ENCODE data around the gene NLRP1. TPM values are rescaled to one million over a fixed set of nuclear protein-coding genes. Genes with fewer than 3 reads are reported as not detected.

Gene NLRP1
- total RNA-seq, 1 donor from 2014 or later: 7.8 TPM

- TF ChIP-seq, protein P1, sequence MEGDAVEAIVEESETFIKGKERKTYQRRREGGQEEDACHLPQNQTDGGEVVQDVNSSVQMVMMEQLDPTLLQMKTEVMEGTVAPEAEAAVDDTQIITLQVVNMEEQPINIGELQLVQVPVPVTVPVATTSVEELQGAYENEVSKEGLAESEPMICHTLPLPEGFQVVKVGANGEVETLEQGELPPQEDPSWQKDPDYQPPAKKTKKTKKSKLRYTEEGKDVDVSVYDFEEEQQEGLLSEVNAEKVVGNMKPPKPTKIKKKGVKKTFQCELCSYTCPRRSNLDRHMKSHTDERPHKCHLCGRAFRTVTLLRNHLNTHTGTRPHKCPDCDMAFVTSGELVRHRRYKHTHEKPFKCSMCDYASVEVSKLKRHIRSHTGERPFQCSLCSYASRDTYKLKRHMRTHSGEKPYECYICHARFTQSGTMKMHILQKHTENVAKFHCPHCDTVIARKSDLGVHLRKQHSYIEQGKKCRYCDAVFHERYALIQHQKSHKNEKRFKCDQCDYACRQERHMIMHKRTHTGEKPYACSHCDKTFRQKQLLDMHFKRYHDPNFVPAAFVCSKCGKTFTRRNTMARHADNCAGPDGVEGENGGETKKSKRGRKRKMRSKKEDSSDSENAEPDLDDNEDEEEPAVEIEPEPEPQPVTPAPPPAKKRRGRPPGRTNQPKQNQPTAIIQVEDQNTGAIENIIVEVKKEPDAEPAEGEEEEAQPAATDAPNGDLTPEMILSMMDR (IDR thresholded peaks at IDR 0.05; ENCODE audit: unreplicated experiment): no peak
- Mint-ChIP-seq H3K27ac (ENCODE audit: unreplicated experiment) (no peak overlapping the region), H3K36me3 (ENCODE audit: low read depth, unreplicated experiment) (no peaks in the 10 kb centered on the region), H3K4me1 (ENCODE audit: unreplicated experiment) (no peaks in the 10 kb centered on the region), H3K27me3 (ENCODE audit: unreplicated experiment) (peaks cover 1% of the 10 kb centered on the region), H3K4me3 (ENCODE audit: unreplicated experiment) (no peak overlapping the region), H3K9me3 (ENCODE audit: unreplicated experiment) (no peaks in the 10 kb centered on the region)
- no peak for DNase-seq (ENCODE audit: low spot score)
Observed at GRCh38 chr17:5563456-5563855, 20.9 kb downstream of the NLRP1 start.

DNA sequence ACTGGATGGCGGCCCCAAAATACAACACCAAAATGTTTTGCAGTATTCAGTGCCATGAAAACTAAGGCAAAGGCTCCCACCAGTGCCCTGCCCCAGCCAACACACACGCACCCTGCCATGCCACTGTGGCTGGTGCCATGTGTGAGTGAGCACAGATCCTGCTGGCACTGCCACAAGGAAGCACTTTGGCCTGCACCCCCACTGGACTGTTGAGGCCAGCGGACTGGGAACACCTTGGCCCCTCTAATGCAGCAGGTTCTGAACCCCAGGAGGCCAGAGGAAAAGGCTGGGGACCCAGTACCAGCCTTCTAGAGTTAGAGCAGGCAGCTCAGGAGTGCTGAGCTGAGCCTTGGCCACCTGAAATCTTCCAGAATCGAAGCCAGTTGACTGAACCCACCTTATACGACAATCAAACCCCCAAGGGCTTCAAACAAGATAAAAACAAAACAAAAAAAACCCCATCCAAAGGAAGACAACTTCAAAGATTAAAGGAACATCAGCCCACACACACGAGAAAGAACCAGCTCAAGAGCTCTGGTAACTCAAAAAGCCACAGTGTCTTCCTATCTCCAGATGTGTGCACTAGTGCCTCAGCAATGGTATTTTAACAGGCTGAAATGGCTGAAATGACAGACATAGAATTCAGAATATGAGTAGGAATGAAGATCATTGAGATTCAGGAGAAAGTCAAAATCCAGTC, 21.5 kb downstream of the NLRP1 start:
- peaks cover 1% of the 10 kb centered on the region for H3K27me3 Mint-ChIP-seq (ENCODE audit: unreplicated experiment)
- TF ChIP-seq, protein P1 (IDR thresholded peaks at IDR 0.05; ENCODE audit: unreplicated experiment): no peak
- no peak overlapping the region for H3K27ac Mint-ChIP-seq (ENCODE audit: unreplicated experiment)
- no peaks in the 10 kb centered on the region for H3K9me3 Mint-ChIP-seq (ENCODE audit: unreplicated experiment)
- no peaks in the 10 kb centered on the region for H3K36me3 Mint-ChIP-seq (ENCODE audit: low read depth, unreplicated experiment)
- DNase-seq (ENCODE audit: low spot score): no peak
- no peaks in the 10 kb centered on the region for H3K4me1 Mint-ChIP-seq (ENCODE audit: unreplicated experiment)
- H3K4me3 Mint-ChIP-seq (ENCODE audit: unreplicated experiment): no peak overlapping the region

DNA sequence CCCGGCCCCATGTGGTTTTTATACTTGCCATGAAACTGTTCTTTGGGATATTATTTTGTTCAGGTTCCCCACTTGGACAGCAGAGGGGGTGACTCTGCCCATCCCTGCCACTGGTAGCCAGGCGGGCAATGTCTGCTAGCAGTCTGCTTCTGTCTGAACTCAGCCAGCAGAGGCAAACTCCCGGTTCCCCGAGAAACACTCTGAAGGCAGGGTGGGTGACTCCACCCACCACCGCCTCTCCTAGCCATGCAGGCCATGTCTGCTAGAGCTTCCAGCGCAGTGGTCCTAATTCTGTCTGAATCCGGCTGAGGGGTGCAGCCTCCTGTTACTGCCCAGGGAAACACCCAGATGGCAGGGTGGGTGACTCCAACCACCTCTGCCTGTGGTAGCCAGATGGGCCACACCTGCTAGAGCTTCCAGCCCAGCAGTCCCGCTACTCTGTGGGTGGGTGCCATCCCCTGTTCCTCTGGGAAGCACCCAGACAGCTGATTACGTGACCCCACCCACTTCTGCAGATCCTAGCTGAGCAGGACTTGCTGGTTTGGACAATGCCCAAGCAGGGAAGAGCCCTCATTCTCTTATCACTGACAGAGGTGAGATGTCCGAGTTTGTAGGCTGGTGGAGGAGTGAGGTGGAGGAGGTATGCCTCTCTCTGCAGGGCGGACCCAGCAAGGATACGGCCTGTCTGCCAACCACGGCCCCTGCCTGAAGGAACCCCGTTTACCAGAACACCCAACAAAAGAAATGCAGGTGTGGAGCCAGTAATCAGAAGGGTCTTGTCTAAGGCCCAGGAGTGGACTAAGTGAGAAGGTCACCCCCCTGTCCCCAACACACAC, 22.4 kb downstream of the NLRP1 start:
- no peak for DNase-seq (ENCODE audit: low spot score)
- no peak overlapping the region for H3K4me3 Mint-ChIP-seq (ENCODE audit: unreplicated experiment)

GRCh38 chr17:5560361-5560988, 23.8 kb downstream of the NLRP1 start:
- peaks cover 1% of the 10 kb centered on the region for H3K27me3 Mint-ChIP-seq (ENCODE audit: unreplicated experiment)
- no peak overlapping the region for H3K4me3 Mint-ChIP-seq (ENCODE audit: unreplicated experiment)
- H3K27ac Mint-ChIP-seq (ENCODE audit: unreplicated experiment): no peak overlapping the region
- H3K9me3 Mint-ChIP-seq (ENCODE audit: unreplicated experiment): no peaks in the 10 kb centered on the region
- no peaks in the 10 kb centered on the region for H3K36me3 Mint-ChIP-seq (ENCODE audit: low read depth, unreplicated experiment)
- no peaks in the 10 kb centered on the region for H3K4me1 Mint-ChIP-seq (ENCODE audit: unreplicated experiment)
- TF ChIP-seq, protein P1 (IDR thresholded peaks at IDR 0.05; ENCODE audit: unreplicated experiment): no peak
- no peak for DNase-seq (ENCODE audit: low spot score)

More for the DNA sequence above, 22.4 kb downstream of the NLRP1 start:
- H3K36me3 Mint-ChIP-seq (ENCODE audit: low read depth, unreplicated experiment): no peaks in the 10 kb centered on the region
- TF ChIP-seq, protein P1 (IDR thresholded peaks at IDR 0.05; ENCODE audit: unreplicated experiment): no peak
- no peaks in the 10 kb centered on the region for H3K4me1 Mint-ChIP-seq (ENCODE audit: unreplicated experiment)
- peaks cover 1% of the 10 kb centered on the region for H3K27me3 Mint-ChIP-seq (ENCODE audit: unreplicated experiment)
- no peak overlapping the region for H3K27ac Mint-ChIP-seq (ENCODE audit: unreplicated experiment)
- H3K9me3 Mint-ChIP-seq (ENCODE audit: unreplicated experiment): no peaks in the 10 kb centered on the region

Data from endothelial cell (in vitro differentiated cells).